ENCODE measurements around the gene SP2.

SP2 gene

GRCh38 chr17:47975189-47975822 is 79.3 kb downstream of the SP2 start:
- Histone ChIP-seq H3K4me1 (ENCODE audit: control insufficient read depth in 1 of 2, insufficient read depth in 2 of 2, low read length in 2 of 2) (peaks cover 10 to 18% of the 10 kb centered on the region in 2 donors), H3K27me3 (ENCODE audit: low read depth, low read length) (no peaks in the 10 kb centered on the region), H3K27ac (ENCODE audit: low read length) (no peak overlapping the region), H3K36me3 (ENCODE audit: control insufficient read depth in 1 of 2, insufficient read depth in 2 of 2, low read length in 2 of 2) (peaks cover 36 to 61% of the 10 kb centered on the region in 2 donors), H3K9me3 (ENCODE audit: control insufficient read depth in 1 of 2, low read length in 2 of 2) (no peaks in the 10 kb centered on the region), H3K4me3 (ENCODE audit: low read depth in 1 of 2, low read length in 2 of 2) (no peak overlapping the region)

DNA sequence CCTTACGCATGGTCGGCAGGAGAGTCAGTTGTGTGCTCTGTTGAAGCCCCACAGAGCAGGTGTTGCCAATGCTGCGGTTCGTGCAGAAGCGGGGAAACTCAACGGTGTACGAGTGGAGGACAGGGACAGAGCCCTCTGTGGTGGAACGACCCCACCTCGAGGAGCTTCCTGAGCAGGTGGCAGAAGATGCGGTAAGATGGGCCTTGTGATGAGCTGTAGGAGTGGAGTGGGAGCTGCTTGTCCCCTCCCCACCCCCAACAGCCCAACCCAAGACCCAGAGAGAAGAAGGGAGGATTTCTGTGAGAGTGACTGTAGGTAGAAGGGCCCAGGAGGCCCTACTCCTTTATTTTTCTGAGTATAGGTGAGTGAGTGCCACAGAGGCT is 79.8 kb downstream of the SP2 start:
- Histone ChIP-seq H3K9me3 (ENCODE audit: control insufficient read depth in 1 of 2, low read length in 2 of 2) (no peaks in the 10 kb centered on the region), H3K36me3 (ENCODE audit: control insufficient read depth in 1 of 2, insufficient read depth in 2 of 2, low read length in 2 of 2) (peaks cover 41 to 66% of the 10 kb centered on the region in 2 donors), H3K27ac (ENCODE audit: low read length) (no peak overlapping the region), H3K4me1 (ENCODE audit: control insufficient read depth in 1 of 2, insufficient read depth in 2 of 2, low read length in 2 of 2) (peaks cover 7 to 16% of the 10 kb centered on the region in 2 donors), H3K4me3 (ENCODE audit: low read depth in 1 of 2, low read length in 2 of 2) (no peak overlapping the region), H3K27me3 (ENCODE audit: low read depth, low read length) (no peaks in the 10 kb centered on the region)

GRCh38 chr17:47978324-47978723 is 82.3 kb downstream of the SP2 start:
- no peaks in the 10 kb centered on the region for H3K4me1 ChIP-seq (ENCODE audit: control insufficient read depth in 1 of 2, insufficient read depth in 2 of 2, low read length in 2 of 2)
- H3K9me3 ChIP-seq (ENCODE audit: control insufficient read depth in 1 of 2, low read length in 2 of 2): no peaks in the 10 kb centered on the region
- peaks cover 51 to 91% of the 10 kb centered on the region in 2 donors for H3K36me3 ChIP-seq (ENCODE audit: control insufficient read depth in 1 of 2, insufficient read depth in 2 of 2, low read length in 2 of 2)

More at GRCh38 chr17:47978324-47978723, 82.3 kb downstream of the SP2 start:
- no peaks in the 10 kb centered on the region for H3K27me3 ChIP-seq (ENCODE audit: low read depth, low read length)
- H3K27ac ChIP-seq (ENCODE audit: low read length): no peak overlapping the region
- H3K4me3 ChIP-seq (ENCODE audit: low read depth in 1 of 2, low read length in 2 of 2): no peak overlapping the region
